Measurements from ENCODE around the gene SLC39A7.

SLC39A7 gene

DNA sequence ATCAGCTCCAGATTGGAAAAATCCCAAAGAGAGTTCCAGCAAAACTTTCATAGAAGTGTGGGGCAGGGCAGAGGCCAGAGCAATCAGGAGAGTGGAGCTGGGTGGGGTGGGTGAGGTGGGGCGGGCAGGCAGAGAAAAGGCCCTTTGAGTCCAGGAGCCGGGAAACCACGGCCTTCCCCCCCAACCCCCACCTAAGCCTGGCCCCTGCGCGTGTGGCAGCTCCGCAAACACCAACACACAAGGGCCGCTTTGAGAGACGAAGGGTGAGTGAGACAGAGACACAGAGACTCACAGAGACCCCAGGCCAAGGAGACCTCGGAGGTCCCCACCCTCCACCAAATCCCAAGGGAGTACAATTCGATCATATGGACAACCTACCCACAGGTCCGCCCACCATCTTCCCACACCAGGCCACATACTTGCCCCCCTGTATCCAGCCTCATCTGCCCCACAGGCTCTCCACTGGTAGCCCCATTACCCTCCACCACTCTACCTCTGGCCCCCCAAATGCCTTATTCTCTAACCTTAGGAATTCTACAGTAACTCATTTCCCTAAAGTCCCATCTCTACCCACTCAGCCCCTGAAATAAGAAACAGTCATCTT, 10.1 kb upstream of the SLC39A7 start:
- DNase-seq, result no peak

DNA sequence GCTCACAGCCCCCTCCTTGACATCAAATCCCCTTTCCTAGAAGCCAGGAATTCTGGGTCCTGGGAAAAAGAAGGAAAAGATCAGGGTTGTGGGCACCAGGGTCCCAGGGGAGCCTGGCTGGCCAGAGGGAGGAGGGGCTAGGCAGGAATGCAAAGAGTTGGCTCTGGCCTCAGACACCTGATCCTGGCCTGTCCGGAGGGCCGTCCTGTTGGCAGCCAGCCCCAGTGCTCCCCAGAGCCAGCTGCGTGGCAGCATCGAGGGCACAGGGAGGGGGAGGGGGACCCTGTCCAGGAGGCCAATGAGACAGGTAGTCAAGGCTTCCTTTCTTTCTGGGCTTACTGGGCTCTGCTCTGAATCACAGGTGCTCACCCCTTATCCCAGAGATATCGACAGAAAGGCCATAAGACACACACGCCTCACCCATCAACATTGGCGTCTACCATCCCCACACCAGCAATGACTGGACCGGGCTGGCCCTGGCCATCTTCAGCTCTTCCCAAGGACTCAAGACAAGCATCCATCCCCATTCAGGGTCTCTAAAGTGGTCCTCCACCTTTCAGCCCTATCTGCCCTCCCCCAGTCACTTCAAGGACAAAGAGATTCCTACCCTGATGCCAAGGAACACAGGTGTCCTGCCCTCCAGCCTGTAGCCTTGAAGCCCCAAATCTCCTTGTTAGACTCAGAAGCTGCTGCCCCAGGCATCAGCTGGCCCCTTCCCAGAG, 9.1 kb upstream of the SLC39A7 start:
- DNase-seq, result no peak

DNA sequence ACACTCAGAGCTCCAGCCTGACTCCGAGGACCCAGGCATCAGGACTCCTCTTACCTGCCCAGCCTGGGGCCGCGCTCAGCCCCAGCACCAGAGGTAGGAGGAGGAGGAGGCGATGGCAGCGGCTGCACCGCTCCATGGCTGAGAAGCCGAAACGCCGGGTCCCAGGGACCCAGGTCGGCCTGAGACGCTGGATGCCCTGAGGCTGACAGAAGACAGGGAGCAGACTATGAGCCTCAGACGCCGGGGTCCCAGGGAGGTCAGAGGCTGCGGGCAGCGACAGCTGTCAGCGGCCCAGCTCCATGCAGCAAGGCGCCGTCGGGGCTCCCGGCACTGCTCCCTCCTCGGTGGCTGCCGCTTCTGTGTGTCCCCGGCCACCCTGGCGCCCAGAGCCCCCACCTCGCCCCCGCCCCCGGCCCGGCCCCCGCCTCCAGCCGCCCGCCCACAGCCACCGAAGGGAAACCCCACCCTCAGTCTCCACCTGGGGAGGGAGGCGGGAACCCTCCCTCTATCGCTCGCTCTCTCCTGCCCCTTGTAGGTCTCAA, 8.5 kb upstream of the SLC39A7 start, which contains the start of gene COL11A2:
Gene COL11A2 (minus strand): TSS at position 363 of the 542 bp plus-strand sequence. CDS start 227 bp downstream, at position 136.
- peak; percentile 48 for DNase-seq

DNA sequence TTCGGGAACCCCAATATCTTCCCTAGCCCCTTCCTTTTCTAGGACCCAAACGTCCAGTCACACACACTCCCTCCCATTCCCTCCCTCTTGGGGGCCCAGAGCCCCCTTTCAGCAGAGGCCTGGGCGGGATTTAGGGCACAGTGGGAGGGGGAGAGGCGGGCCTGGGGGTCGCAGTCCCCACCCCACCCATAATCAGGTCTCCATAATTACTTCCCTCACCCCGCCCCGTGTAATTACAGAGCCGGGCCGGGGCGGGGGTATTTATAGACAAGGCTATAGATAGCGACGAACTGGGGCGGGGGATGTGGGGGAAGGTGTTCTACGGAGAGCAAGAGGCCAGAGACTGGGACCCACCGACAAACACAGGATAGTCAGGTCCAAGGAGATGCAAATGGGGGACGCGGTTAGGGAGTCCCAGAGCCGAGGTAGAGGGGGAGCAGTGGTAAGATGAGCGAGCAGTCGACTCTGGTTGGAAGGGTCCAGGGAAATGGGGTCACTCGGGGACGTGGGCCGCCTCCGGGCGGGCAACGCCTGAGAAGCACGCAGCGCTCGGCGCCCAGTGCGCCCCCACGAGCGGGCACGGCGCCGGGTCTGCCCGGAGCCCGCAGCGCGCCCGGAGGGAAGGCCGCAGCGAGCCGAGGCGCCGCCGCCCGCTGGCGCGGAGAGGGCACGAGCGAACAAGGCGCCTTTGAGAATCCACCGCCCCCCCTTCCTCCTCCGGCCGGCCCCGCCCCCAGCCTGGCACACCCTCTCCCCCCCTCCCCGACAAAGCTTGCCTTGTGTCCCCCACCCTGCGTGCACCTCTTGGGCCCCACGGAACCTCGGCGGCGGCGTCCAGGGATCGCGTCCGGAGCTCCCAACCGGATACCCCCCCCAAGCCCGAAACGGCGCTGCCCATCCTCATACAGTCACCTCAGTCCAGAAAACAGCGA, 7.7 kb upstream of the SLC39A7 start:
- peak; percentile 60 for DNase-seq

DNA sequence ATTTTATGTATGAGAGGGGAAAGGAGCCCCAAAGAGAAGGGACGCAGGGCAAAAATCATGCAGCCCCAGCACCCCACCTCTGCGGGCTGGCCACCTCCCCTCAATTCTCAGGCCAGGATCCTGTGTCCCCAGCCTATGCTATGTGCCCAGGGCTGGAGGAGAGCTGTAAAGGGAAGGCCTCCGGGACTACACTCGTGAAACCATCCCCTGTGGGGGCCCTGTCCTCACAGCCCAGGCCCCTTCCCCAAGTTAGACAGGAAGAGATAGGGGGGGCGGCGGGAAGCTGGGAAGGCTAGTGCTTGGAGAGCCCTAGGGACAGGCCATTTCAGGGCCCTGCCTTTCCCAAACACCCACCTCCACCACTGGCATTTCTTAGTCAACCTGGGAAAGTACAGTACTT, 7.0 kb upstream of the SLC39A7 start:
- DNase-seq, result no peak

DNA sequence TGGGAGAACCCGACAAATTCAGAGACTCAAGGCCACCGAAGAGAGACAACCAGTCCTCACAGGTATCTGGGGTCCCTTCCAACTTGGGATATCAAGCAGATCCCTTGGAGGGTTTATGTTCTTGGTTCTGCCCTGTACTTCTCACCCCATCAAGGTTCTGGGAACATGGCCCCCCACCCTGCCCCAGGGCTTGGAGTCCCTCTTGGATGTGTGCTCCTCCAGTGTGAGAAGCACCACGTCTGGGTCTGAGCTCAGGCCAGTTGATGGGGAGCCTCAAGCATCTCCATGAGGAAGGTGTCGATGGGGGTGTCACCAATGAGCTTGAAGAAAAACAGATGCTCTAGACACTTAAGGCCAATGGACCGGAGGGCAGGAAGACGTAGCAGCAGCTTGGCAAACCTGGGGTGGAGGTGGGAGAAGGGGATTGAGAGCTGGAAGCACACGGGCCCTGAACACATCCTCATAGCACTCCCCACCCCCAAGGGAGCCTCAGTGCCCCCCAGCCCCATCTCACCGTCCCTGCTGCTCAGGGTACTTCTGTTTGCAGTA, 6.2 kb upstream of the SLC39A7 start:
- no peak for DNase-seq

DNA sequence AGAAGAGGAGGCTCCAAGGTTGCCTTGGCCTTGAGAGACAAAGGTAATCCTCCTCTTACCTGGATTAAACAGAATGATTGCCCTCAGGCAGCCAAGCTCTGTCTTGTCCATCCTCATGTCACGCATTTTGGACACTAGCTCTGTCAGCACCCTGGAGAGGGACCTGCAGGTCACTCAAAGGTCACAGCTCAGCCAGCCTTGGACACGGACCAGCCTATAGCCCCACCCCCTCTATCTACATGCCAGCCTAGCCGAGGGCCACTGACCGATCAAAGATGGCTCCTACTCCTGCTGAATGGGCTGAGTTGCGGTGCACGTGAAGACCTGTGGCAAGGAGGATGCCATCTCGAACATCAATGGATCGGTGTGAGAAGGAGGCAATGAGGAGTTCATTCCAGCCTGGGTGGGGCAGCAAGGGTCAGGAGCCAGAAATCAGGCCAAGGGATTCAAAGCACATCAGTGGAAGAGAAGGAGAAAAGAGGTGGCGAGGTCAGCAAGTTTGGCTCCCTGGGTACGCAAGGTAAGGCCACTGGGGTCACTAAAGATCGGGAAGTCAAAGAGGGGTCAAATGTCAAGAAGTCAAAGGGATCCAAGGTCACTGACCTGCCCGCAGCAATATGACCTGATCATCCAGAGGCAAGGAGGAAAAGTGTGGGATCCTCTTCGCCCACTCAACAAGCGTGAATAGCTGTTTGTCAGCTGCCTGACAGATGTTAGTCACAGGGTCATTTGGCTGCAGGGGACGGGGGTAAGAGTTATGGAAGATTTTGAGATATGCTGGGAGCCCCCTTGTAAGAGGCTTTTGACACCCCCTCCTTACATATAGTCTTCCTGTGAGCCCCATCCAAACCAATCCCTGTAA, 5.1 kb upstream of the SLC39A7 start:
- DNase-seq, result no peak

DNA sequence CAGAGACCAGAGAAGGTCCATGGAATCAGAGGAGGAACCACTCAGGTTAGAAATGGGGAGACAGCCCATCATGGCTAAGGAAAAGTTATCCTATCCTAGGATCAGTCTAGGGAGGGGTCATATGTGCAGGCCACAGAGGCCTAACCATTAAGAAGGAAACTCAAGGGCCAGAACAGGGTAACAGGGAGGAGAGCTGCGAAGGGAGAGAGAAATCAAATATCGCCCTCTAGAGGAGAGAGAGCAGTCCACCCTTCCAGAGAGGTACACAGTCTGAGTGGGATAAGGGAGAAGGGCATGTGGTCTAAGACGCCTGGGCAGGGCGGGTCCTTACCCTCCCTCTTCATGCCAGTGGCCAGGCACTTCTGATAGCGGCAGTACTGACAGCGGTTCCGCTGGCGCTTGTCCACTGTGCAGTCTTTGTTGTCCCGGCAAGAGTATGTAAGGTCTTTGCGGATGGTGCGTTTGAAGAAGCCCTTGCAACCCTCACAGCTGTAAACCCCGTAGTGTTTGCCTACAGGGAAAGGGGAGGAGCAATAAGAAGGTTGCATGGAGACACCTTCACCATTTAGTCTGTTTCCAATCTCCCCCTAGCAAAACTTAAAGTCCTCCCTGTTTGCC, 3.1 kb upstream of the SLC39A7 start:
- peak; percentile 69 for DNase-seq

DNA sequence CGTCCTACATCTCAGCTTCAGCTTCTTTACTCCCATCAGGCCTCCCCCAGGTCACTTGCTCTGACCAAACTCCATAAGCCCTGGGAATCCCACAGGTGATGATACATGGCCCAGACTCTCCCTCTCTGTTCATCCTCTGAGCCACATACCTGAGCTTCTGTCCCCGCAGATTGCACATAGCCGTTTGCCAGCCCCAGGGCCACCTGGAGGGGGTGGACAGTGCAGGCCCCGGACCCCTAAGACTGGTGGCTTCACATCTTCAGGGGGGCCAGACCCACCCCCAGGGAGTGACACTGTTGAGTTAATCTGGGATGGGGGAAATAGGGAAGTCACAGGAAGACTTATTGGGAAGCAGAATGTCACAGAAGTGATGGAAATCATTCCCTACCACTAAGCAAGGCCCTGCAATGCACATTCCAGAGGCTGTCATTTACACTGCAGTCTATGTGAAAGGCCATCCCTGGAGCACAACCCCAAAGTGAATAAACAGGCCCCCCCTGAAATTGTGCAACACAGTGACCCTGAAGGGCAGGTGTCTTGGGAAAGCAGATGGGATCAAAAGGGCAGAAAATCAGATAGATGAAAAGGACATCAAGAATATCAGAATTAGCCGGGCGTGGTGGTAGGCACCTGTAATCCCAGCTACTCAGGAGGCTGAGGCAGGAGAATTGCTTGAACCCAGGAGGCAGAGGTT, 2.4 kb upstream of the SLC39A7 start:
- no peak for DNase-seq

DNA sequence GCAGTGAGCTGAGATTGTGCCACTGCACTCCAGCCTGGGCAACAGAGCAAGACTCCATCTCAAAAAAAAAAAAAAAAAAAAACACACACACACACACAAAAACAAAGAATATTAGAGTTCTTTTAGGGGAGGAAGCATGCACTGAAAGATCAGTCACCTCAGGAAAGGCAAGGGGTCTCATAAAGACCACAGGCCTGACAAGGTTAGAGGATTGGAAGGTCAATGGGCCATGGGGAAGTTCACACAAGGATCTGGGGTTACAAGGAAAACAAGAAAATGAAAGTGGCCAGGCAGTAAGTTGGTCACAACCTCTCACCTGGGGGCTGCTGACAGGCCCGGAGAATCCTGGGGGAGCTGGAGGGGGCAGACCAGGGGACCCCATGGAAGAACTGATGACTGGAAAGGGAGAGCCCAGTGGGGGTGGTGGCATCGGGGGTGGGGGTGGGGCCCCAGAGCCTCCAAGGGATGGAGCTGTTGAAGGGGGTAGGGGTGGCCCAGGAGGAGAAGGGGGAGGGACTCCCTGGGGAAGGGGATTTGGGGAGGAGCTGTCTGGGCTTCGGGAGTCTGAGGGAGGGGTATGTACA, 1.7 kb upstream of the SLC39A7 start:
- DNase-seq, result no peak

DNA sequence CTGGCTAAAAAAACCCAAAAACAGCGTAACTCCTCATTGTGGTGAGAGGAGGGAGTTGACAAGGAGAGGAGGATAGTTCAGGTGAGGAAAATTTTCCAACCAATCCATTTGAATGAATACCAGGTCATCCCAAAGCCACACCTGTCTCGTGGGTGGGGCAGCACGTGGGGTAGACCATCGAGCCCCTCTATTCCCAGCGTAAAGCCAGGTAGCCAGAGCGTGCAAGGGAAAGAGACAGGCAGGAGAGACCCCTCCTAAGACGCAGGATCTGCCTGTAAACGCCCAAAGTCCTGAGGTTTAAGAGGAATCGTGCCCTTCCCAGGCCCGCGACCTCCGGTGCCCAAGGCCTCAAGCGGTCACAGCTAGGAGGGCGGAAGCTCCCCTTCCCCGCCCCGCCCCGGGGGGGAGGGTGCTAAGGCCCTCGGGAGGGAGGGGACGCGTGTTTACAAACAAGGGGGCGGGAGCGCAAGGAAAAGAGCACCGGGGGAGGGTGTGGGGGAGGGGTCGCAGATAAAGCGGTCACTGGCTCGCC, 914 bp upstream of the SLC39A7 start:
- DNase-seq, result no peak

DNA sequence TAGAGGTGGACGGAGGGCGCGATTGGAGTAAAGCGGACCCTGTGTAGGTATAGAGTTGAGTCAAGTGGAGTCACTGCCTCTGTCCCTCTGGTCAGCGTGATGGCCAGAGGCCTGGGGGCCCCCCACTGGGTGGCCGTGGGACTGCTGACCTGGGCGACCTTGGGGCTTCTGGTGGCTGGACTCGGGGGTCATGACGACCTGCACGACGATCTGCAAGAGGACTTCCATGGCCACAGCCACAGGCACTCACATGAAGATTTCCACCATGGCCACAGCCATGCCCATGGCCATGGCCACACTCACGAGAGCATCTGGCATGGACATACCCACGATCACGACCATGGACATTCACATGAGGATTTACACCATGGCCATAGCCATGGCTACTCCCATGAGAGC, 479 bp downstream of the SLC39A7 start:
- DNase-seq, result no peak

DNA sequence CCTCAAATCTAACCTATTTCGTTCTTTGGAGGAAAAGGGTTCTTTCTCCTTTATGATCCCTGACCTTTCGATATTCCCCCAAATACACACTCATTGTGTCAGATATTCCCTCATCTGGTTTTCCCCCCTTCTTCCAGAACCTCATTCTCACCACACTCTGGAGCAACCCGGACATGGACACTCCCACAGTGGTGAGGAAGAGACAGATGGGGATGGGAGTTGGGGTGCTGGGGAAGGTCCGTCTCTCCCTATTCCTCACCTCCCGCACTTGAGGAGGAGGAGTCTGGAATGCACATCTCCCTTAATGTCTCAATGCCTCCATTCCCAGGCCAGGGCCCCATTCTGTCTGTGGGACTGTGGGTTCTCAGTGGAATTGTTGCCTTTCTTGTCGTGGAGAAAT, 1.3 kb downstream of the SLC39A7 start:
- DNase-seq, result no peak

DNA sequence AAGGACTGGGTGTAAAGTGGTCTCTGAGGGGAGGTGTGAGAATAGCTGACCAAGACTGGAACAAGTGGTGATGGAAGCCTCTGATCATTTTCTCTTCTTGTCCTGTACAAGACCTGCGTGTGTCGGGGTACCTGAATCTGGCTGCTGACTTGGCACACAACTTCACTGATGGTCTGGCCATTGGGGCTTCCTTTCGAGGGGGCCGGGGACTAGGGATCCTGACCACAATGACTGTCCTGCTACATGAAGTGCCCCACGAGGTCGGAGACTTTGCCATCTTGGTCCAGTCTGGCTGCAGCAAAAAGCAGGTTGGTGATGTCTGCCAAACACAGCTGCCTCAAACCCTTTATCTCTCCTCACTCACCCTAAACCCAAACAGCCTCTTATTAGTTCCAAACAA, 2.1 kb downstream of the SLC39A7 start:
- no peak for DNase-seq

DNA sequence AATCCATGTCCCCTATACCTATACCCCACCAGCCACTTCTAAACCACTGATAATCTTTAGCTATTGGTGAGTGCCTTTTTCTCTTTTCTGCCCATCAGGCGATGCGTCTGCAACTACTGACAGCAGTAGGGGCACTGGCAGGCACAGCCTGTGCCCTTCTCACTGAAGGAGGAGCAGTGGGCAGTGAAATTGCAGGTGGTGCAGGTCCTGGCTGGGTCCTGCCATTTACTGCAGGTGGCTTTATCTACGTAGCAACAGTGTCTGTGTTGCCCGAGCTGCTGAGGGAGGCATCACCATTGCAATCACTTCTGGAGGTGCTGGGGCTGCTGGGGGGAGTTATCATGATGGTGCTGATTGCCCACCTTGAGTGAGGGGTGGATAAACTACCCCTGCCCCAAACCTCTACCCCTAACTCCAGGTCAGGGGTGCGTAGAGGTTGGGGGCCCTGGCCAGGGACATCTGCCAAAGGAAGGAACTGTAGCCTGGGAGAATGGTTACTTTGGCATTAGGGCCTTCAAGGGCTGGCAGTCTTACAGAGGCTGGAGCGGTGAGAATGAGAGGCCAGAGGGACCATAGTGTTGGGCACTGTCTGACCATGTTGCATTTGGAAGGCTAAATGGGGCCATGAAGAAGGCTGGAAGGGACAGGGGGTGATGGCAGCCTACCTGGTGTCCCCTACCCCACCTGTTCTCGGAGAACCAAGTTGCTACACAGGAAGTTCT, 2.9 kb downstream of the SLC39A7 start:
- DNase-seq, result no peak

DNA sequence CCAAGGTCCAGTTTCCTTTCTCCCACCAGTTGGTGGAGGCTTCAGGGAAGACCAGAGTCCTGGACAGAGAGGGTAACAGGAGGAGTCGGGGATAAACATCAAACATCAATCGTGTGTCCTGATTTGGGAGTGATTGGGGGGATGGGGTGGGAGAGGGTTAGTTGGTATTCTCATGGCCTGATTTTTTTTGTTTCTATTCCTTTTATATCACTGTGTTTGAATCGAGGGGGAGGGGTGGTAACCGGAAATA, 3.4 kb downstream of the SLC39A7 start:
- DNase-seq, result no peak

DNA sequence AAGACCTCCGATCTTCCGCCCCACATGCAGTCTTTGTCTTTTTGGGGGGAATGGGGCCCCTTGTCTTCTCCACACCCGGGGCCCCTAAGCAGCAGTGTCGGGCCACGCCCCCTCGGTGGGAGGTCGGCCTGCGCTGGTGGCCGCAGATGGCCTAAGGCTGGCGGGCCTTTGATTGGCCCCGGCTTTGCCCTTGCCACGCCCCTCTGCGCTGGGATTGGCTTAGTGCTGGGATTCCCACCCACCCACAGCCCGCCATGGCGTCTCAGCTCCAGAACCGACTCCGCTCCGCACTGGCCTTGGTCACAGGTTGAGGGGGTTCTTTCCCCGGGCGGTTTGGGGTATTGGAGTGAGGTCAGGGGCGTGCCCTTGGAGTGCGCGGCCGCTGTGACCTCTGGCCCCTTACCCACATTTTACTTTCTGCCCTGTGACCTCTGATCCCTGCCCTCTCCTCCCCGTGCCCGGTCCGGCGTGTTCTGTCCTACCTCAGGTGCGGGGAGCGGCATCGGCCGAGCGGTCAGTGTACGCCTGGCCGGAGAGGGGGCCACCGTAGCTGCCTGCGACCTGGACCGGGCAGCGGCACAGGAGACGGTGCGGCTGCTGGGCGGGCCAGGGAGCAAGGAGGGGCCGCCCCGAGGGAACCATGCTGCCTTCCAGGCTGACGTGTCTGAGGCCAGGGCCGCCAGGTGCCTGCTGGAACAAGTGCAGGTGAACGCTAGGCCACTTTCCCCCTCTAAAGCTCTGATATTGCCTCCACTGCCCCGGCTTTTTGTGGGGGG, 3.9 kb downstream of the SLC39A7 start, which contains the start of gene HSD17B8:
Gene HSD17B8 (plus strand): TSS at position 241 of the 776 bp plus-strand sequence. CDS start 14 bp downstream, at position 255.
- peak; percentile 97 for DNase-seq

DNA sequence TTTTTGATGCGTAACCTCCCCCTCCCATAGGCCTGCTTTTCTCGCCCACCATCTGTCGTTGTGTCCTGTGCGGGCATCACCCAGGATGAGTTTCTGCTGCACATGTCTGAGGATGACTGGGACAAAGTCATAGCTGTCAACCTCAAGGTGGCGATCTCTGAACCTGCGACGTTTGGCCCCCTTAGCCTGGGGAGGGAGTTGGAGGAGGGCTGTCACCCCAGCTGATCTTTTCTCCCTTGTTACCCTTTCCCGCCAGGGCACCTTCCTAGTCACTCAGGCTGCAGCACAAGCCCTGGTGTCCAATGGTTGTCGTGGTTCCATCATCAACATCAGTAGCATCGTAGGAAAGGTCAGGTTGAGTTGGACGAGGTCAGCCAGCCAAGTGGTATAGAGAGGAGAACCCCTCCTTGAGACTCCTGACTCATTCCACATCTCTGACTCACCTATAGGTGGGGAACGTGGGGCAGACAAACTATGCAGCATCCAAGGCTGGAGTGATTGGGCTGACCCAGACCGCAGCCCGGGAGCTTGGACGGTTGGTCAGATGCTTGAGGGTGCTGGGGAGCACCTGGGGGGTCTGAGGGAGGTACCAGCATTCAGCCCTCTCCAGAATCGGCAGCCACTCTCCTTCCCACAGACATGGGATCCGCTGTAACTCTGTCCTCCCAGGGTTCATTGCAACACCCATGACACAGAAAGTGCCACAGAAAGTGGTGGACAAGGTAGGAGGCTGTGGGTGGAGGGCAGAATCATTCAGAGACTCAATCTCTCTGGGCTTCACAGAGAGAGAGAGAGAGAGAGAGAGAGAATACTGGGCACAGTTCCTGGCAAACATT, 4.7 kb downstream of the SLC39A7 start:
- peak; percentile 54 for DNase-seq
